Stimulated activated naive CD8-positive, alpha-beta T cell treated with anti-CD3 and anti-CD28 coated beads, Interleukin-15, Interleukin-2, amounts not matched to agents 100 U/mL and 50 U/mL, for 24 hours (primary cell): ENCODE results near the gene CLSTN2.

Experiments
- ATAC-seq: fragments of 150-1000 bp; cut with Tn5 transposase; one replicate; pipeline ENCODE4 v1.10.0; 2021
- DNase-seq: peaks from one replicate; pipeline ENCODE4 v3.0.0; 2021

Gene CLSTN2

DNA sequence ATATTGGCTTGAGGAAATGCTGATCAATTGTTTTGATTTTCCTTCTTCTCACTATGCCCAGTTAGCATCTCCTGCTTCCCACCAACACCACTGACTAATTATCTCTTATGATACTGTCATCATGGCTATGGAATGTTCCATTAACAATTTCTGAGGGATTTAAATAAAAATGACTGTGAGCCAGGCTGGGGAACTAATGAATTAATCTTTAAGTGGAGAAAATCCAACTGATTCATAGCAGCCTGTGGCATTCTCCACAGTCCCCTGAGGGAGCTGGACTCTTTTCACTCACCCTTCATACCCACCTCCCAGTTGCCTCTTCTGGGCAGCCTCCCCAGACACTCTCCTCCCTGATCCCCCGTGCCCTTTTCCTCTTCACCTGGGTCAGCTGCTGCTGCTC, 353.6 kb downstream of the CLSTN2 start:
- DNase-seq (no peak), ATAC-seq (no peak)

DNA sequence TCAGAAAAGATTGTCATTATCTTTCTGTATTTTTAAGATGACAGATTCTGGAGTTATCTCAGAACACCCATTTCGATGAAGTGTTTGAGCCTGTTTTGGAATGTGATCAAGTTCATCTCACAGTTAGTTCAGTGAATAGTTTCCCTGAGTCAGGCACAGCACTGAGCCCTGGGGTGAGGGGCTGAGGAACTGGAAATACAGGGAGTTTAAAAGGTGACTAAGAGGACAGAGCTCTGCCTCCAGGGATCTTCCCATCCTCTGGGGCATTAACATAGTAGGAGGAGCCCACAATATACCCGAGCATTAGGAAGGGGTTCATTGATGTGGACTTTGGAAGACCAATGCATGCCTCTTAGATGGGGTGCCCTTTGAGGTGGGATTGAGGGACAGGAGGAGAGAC, 355.1 kb downstream of the CLSTN2 start:
- no peak for ATAC-seq
- no peak for DNase-seq

DNA sequence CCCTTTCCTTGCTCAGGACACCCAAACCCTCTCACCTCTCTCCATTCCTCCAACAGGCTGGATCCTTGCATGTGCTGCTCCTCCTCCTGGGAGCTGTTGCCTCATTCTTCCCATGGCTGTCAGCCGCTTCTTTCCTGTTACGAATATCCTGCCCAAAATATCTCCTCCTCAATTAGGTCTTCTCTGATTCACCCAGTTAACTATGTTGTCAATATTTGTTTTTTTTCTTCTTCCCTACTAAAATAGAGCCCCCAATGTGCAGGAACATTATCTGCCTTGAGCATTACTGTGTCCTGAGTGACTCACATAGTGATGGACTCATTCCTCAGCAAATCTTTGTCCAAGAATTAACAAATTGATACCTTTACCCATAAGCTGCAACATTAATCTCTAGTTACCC, 357.2 kb downstream of the CLSTN2 start:
- ATAC-seq (no peak), DNase-seq (no peak)

GRCh38 chr3:140292684-140293083, 357.7 kb downstream of the CLSTN2 start:
- no peak for DNase-seq
- no peak for ATAC-seq

GRCh38 chr3:140294058-140294457, 359.1 kb downstream of the CLSTN2 start:
- ATAC-seq (no peak), DNase-seq (no peak)

DNA sequence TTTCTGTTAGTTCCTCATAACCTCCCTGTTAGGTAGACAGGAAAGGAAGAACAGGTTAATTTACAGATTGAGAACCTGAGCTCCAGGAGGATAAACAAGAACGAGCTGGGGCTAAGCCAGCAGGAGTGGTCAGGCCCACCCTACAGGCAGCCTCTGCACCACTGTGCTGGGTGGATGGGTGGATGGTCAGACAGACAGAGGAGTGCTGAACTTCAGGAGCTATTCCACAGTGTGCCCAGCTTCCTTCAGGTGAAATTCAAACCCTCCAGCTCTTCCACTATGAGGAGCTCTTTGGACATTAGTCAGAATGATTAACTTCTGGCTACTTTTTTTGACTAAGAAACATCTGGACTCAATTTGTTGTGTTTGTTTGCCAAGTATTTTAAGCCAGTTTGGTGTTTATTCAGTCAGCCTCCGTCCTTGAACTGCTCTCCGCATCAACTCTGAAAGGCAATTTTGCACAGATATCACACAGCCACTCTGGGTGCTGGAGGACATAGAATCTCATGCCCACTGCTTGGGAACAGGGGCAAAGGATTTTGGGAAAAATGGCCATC, 361.9 kb downstream of the CLSTN2 start:
- DNase-seq, result no peak
- ATAC-seq, result no peak

GRCh38 chr3:140298043-140298442, 363.1 kb downstream of the CLSTN2 start:
- DNase-seq (no peak), ATAC-seq (no peak)

GRCh38 chr3:140298569-140299070, 363.6 kb downstream of the CLSTN2 start:
- no peak for ATAC-seq
- DNase-seq, result no peak

DNA sequence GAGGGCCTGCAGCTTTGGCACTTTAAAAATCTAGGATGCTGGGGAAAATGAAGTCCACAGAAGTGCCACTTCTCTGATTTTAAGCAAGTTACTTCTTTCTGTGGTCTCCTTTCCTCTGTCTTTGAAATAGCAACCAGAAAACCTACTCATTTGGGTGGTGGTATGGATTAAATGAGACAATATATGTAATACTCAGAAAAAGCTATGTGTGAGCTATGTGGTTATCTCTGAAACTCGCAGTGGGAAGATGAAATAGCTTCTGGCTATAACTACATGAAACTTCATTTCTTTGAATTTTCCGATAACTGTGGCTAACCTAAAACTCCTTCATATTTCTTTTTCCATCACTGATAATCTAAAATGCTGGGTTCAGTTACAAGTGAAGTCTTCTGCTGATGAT, 368.9 kb downstream of the CLSTN2 start:
- ATAC-seq, result peak; percentile 65
- DNase-seq, result no peak

DNA sequence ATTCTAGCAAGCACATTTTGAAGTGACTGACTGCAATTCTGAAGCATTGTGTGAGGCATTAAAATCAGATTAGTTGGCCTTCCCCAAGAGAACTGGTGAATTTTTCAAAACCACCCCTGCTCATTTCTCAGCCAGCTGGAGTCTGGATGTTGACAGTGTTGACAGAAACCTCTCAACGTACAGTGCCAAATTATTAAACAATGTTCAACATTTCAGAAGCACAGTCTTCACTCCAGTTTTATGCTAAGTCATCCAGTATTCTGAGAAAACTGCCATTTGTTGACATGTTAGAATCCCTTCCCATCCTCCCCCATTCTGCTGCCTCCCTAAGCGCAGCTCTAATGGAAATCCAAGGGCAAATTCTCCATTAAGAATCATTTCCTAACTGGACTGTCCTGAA, 373.6 kb downstream of the CLSTN2 start:
- DNase-seq (no peak), ATAC-seq (no peak)

DNA sequence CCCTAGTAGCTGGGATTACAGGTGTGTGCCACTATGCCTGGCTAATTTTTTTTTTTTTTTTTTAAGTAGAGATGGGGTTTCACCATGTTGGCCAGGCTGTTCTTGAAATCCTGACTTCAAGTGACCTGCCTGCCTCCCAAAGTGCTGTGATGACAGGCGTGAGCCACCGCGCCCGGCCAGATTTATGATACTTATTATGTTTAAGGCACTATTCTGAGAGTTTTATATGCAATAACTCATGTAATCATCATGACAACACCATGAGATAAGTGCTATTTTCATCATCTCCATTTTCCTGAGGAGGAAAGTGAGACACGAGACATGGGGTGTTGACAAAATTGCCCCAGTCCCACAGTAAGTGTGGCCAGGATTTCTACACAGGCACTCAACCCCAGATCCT, 376.4 kb downstream of the CLSTN2 start:
- DNase-seq, result no peak
- no peak for ATAC-seq

DNA sequence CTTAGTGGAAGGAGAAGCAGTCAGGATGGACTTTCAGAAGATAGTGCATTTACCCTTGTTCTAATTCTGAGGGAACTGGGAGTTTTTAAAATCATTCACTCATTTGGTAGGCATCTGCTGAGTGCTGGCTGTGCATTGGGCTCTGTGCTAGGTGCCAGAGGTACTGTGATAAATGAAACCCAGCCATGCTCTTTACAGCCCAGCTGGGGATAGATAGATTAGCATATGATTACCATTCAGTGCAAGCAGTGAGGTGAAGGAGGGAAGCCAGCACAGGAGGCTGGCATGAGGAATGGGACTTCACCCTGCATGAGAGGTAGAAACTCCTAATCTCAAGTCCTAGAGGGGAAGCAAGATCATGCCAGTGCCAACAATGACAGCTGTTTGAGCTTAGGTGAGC, 381.0 kb downstream of the CLSTN2 start:
- ATAC-seq (no peak), DNase-seq (no peak)

DNA sequence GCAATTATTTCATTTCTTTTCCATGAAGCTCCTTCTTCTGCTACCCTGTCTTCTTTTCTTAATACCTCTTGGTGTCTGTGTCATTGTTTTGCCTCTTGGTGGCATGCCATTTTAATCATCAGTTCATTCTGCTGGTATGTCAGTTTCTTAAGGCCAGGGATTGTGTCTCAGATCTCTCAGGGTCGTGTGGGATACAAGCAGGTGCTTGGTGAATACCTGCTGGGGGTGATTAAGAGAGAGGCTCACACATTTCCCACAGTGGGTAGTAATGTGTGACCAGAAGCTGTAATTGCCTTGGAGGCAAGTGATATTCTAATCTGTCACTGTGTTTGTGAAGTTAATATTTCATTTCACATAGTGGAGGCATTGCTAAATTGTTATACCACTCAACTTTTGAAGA, 381.5 kb downstream of the CLSTN2 start:
- ATAC-seq (no peak), DNase-seq (no peak)

DNA sequence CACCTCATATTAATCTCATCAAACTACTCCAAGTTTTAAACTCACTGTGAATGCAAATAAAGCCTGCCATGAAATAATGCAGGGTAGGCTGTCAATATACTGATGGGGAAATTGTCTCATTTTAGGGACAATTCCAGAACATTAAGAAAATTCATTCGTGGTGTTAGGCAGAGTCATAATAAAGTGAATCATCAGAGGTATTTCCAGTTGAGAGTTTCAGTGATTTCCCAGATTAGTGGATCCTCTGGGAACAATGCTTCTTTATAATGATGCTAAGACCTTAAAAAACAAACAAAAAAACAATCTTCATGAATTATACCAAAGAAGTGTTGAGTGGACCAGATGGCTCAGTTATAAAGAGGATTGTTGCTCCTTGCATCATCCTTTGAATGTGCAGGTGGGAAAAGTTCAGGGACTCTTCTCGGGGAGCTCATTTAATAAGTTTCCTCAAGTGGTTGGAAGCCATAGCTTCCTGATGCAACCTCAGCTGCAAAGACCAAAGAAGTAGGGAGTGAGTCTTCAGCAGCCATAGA, 381.9 kb downstream of the CLSTN2 start:
- DNase-seq (no peak), ATAC-seq (no peak)

DNA sequence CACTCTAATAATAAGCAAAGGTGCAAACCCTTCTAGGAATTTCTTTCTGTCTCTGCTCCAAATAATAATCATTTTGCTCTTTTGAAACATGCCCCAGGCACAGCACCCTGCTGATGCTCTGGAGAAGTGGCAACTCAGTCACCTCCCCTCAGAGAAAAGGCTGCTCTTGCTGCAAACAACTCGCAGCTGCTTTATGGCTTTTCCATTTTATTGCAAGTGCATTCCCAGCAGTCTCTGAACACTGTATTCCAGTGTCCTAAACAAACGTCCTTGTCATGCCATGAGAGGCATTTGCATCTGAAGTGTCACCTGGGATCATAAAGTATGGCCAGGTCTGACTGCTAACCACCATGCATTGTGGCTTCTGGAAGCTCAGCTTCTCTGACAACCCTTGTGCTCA, 384.8 kb downstream of the CLSTN2 start:
- ATAC-seq, result no peak
- DNase-seq, result no peak

DNA sequence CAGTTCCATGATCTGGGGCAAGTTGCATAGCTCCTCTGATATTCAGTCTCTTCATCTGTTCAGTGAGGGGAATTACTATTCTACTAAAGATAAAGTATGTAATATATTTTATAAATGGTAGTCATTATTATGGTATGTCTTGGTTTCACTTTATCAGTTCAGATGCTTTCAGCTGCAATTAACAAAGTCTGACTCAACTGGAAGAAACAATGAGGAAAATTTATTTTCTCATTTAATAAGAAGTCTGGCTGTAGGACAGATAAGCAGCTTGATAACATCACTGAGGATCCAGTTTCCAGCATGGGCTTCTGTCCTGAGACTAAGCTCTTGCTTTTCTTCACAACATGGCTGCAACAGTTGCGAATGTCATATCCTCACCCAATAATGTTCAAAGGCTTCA, 388.6 kb downstream of the CLSTN2 start:
- ATAC-seq, result no peak
- no peak for DNase-seq

DNA sequence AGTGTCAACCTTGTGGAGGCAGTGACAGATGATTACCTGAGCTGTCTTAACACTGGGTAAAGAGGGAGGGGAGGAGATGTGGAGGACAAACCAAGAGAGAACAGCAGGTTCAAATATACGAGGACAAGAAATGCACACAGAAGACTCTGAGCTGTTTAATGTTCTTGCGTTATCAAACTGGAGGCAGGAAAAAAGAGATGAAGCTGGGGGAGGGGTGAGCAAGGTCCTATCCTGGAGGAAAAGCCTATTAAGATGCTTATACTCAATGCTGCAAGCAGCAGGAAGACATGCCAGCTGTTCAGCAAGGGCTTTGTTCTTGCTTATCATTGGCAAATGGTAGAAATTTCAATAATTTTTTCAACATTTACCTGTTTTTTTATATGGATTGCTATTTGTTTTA, 397.1 kb downstream of the CLSTN2 start:
- ATAC-seq, result no peak
- DNase-seq, result no peak

DNA sequence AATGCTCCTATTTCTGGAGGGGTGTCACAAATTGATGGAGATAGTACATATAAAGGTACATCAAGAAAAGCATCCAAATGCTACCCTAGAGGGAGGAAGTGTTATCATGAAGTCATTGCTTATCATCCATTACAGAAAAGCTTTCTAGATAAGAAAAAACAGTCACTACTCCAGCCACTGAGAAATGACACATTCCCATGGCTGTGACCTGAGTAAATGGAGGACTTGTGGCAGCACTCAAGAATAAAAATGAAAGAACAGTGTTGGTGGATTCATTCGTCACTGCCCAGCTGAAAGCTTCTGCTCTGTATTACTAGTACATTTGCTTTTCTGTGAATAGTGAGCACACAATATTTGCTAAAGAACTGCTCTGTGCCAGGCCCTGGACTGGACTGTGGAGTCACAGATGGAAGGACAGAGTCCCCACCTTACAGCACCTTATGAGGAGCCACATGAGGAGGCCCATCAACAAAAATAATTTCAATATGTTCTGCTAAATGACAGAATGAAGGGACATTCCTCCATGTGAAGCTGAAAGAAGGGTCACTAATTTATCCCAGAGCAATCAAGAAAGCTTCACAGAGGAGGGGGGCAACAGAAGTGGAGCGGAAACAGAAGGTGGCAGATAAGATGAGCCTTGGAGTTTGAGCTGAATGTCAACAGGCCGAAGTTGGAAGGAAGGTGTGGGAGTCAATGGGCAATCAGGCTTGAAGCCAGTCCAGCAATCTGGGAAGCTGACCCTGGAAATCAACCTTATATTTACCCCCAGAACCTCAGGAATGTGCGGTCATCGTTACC, 399.3 kb downstream of the CLSTN2 start:
- ATAC-seq, result no peak
- no peak for DNase-seq

- no peak for ATAC-seq
- no peak for DNase-seq
These were observed 401.5 kb downstream of the CLSTN2 start for GRCh38 chr3:140336465-140336864.

DNA sequence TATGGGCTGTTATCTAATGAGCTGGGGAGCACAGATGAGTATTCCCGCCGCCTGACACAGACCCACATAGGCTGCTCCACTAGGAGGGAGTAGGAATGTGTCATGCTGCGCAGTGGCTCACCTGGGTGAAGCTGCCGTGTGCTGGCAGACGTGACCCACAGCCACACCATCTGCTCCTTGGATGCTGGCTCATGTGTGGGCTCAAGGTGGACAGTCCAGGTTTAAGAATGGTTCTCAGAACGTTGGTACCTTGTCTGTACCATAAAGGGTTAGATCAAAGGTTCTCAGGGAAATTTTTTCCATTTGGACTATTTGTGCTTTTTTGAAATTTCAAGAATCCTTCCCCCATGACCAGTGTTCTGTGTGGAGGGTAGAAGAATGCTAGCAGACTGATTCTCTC, 403.9 kb downstream of the CLSTN2 start:
- DNase-seq, result no peak
- no peak for ATAC-seq

DNA sequence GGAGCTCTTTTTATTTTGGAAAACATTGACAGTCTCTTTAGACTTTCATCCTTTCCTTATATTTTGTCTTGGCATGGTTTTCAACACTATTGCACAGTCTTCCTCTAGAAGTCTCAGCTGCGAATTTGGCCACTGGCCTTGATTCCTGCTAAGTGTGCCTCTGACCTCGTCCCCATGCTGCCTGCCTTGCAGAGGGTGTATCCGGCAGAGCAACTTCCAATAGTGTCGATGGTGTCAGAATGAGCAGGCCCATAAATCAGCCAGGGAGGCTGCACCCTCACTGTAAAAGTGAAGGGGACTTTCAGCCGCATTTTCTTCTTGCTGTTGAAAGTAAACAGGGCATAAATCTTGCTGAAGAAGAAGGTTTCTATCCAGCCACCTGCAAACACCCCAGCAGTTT, 406.2 kb downstream of the CLSTN2 start:
- ATAC-seq (no peak), DNase-seq (no peak)

- DNase-seq (no peak), ATAC-seq (no peak)
These were observed 406.9 kb downstream of the CLSTN2 start for GRCh38 chr3:140341817-140342403.

- ATAC-seq, result no peak
- DNase-seq, result no peak
These were observed 407.7 kb downstream of the CLSTN2 start for GRCh38 chr3:140342668-140343067.
